A673 (cell line): ENCODE results near the gene GPR17. TPM values are rescaled to one million over a fixed set of nuclear protein-coding genes. Genes with fewer than 3 reads are reported as not detected.

Experiments
- BruUV-seq: library from RNA; stranded (reverse); fragments of 400-500 nt; replicated peaks from 2 replicates; lab custom pipeline; 2021; lab: Mats Ljungman, UMichigan
- CTCF ChIA-PET: fragments of 300-600 bp; sonication (Branson Sonifier 250); formaldehyde crosslinking; loops from one replicate; lab custom pipeline; 2022; ENCODE audit warnings: antibody characterized with exemption; lab: Charles Lee
- POLR2A ChIA-PET: fragments of 300-600 bp; sonication (Branson Sonifier 250); formaldehyde crosslinking; loops from one replicate; lab custom pipeline; 2022; ENCODE audit warnings: antibody characterized with exemption; ENCODE audit not compliant: low non-redundant PET; lab: Charles Lee
- DNase-seq: peaks from one replicate; pipeline ENCODE4 v3.0.0-alpha.2; 2015; ENCODE audit warnings: low spot score
- H3K27ac ChIP-seq: fragments of 200-600 bp; sonication (generic); 2 replicates; pipeline ENCODE4 v1.5.1; 2016; ENCODE audit warnings: mixed run types, low read depth, mild to moderate bottlenecking, mixed read lengths, antibody characterized with exemption, low read length; ENCODE audit not compliant: poor library complexity, severe bottlenecking
- H3K27me3 ChIP-seq: fragments of 200-600 bp; sonication (generic); replicated peaks from 2 replicates; pipeline ENCODE4 v1.6.1; 2017; ENCODE audit warnings: mixed run types, low read depth, mild to moderate bottlenecking, mixed read lengths, antibody characterized with exemption, low read length; ENCODE audit not compliant: insufficient read depth, poor library complexity
- H3K36me3 ChIP-seq: fragments of 200-600 bp; sonication (generic); 2 replicates; pipeline ENCODE4 v1.6.1; 2016; ENCODE audit warnings: mixed run types, mild to moderate bottlenecking, mixed read lengths, antibody characterized with exemption, low read length; ENCODE audit not compliant: insufficient read depth, poor library complexity, severe bottlenecking
- H3K4me1 ChIP-seq: fragments of 200-600 bp; sonication (generic); 2 replicates; pipeline ENCODE4 v1.6.1; 2017; ENCODE audit warnings: mixed run types, mild to moderate bottlenecking, mixed read lengths, antibody characterized with exemption, low read length; ENCODE audit not compliant: insufficient read depth, poor library complexity, severe bottlenecking
- H3K4me3 ChIP-seq: fragments of 200-600 bp; sonication (generic); 2 replicates; pipeline ENCODE4 v1.5.1; 2016; ENCODE audit warnings: low read depth, mixed run types, mild to moderate bottlenecking, mixed read lengths, low read length; ENCODE audit not compliant: poor library complexity, severe bottlenecking
- H3K9me3 ChIP-seq: fragments of 200-600 bp; sonication (generic); 2 replicates; pipeline ENCODE4 v1.6.1; 2016; ENCODE audit warnings: mixed run types, low read depth, mild to moderate bottlenecking, mixed read lengths, antibody characterized with exemption, low read length; ENCODE audit not compliant: poor library complexity, severe bottlenecking
- EZH2 ChIP-seq: fragments of 200-600 bp; sonication (generic); IDR thresholded peaks from 2 replicates; pipeline ENCODE4 v1.6.1; 2017; ENCODE audit warnings: borderline replicate concordance, low read depth, mild to moderate bottlenecking, mixed read lengths, antibody characterized with exemption, low read length; ENCODE audit not compliant: poor library complexity, severe bottlenecking
- intact Hi-C: fragments of 100-400 bp; cut with micrococcal nuclease; formaldehyde crosslinking; loops from one replicate; pipeline ENCODE4 v1.10.0; 2022; ENCODE audit not compliant: unreplicated experiment
- total RNA-seq: library from RNA; stranded (reverse); gene quantifications from 2 replicates; pipeline ENCODE4 v1.2.3, GENCODE V29; 2021
- TF ChIP-seq, protein P1 (sequence below): fragments of 300-800, 200-600 bp; sonication (generic); conservative IDR thresholded peaks from 2 replicates; pipeline ENCODE4 v1.5.1; 2017; ENCODE audit warnings: low read depth, mild to moderate bottlenecking, antibody characterized with exemption, low read length, moderate library complexity, mixed read lengths

Gene GPR17
- total RNA-seq, 1 experiment from 2014 or later: 0.45 TPM

- no TSS peak for BruUV-seq
- Histone ChIP-seq H3K4me1 (no peaks in the 10 kb centered on the region), H3K9me3 (no peaks in the 10 kb centered on the region), H3K27me3 (no peaks in the 10 kb centered on the region), H3K4me3 (no peak overlapping the region), H3K36me3 (no peaks in the 10 kb centered on the region), H3K27ac (no peak overlapping the region)
- no peak for DNase-seq
- TF ChIP-seq, protein P1, sequence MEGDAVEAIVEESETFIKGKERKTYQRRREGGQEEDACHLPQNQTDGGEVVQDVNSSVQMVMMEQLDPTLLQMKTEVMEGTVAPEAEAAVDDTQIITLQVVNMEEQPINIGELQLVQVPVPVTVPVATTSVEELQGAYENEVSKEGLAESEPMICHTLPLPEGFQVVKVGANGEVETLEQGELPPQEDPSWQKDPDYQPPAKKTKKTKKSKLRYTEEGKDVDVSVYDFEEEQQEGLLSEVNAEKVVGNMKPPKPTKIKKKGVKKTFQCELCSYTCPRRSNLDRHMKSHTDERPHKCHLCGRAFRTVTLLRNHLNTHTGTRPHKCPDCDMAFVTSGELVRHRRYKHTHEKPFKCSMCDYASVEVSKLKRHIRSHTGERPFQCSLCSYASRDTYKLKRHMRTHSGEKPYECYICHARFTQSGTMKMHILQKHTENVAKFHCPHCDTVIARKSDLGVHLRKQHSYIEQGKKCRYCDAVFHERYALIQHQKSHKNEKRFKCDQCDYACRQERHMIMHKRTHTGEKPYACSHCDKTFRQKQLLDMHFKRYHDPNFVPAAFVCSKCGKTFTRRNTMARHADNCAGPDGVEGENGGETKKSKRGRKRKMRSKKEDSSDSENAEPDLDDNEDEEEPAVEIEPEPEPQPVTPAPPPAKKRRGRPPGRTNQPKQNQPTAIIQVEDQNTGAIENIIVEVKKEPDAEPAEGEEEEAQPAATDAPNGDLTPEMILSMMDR: no peak
- TF ChIP-seq EZH2: no peak
- intact Hi-C loops: no loop called here
- ChIA-PET POLR2A (no interaction called here), CTCF (no interaction called here)
These were observed 21.6 kb upstream of the GPR17 start for GRCh38 chr2:127624320-127624755.

DNA sequence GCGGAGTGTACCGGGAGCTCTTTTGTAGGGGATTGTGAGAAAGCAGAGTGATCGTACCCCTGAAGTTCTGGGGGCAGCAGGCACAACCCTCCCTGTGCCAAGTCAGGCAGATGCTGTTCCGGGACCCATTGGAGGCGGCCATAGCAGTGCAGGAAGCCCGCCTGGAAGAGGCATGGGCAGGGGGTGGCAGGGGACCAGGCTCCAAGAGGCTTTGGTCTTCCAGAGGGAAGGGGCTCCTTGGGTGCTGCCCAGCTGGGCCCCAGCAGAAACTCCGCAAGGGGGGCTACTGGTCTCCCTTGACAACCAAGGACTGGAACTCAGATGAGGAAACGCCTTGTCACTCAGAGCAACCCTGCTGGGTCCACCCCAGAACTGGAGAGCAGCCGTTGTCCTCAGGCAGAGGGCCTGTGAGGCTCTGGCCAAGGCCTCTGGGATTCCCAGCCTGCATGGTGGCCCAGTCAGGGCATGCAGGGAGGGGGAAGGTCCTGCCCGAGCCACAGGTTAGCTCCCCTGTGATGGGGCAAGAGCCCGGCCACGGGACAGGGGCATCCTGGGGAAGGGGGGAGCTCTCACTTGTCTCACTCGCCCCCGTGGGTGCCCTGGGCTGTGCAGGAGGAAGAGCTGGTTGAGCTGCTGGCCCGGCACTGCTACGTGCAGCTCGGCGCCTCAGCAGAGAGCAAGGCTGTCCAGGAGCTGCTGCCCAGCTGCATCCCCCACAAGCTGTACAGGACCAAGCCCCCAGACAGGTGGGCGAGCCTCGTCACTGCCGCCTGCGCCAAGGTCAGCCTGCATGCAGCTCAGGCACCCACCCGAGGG lies 21.0 kb upstream of the GPR17 start:
- Histone ChIP-seq H3K27me3 (no peaks in the 10 kb centered on the region), H3K36me3 (no peaks in the 10 kb centered on the region), H3K27ac (no peak overlapping the region), H3K9me3 (no peaks in the 10 kb centered on the region), H3K4me3 (no peak overlapping the region), H3K4me1 (no peaks in the 10 kb centered on the region)
- intact Hi-C loops: no loop called here
- no peak for DNase-seq
- TF ChIP-seq, protein P1: no peak
- TF ChIP-seq EZH2: no peak
- ChIA-PET POLR2A (interaction anchor here (0.6 kb wide), 1 partner anchor 37 kb away, joined by 9 read pairs; no protein-coding TSS in a partner anchor), CTCF (no interaction called here)
- BruUV-seq: no TSS peak

DNA sequence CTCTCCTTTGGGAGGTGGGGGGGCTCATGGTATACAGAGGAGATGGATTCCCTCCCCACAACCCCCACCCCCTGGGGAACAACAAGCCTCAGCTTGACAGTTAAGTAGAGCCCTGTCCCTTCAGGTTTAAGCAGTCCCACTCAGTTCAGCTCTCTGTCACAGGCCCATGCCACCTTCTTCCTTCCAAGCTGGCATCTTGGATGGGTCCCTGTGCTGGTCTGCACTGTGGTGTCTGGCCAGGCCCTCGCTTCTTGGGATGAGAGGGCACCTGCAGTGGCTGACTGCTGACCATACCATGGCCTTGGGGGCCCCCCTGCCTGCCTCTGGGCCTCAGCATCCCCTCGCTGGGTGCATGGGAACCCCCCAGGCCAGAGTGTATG lies 20.4 kb upstream of the GPR17 start:
- TF ChIP-seq EZH2: no peak
- TF ChIP-seq, protein P1: no peak
- H3K4me1 ChIP-seq: no peaks in the 10 kb centered on the region
- ChIA-PET POLR2A (interaction anchor here (0.6 kb wide), 1 partner anchor 38 kb away, joined by 9 read pairs; no protein-coding TSS in a partner anchor), CTCF (no interaction called here)
- H3K36me3 ChIP-seq: no peaks in the 10 kb centered on the region
- H3K4me3 ChIP-seq: no peak overlapping the region
- no peak for DNase-seq
- intact Hi-C loops: no loop called here
- no TSS peak for BruUV-seq
- no peak overlapping the region for H3K27ac ChIP-seq
- no peaks in the 10 kb centered on the region for H3K9me3 ChIP-seq
- no peaks in the 10 kb centered on the region for H3K27me3 ChIP-seq
